Measurements from ENCODE around the gene STARD5.

Gene STARD5

DNA sequence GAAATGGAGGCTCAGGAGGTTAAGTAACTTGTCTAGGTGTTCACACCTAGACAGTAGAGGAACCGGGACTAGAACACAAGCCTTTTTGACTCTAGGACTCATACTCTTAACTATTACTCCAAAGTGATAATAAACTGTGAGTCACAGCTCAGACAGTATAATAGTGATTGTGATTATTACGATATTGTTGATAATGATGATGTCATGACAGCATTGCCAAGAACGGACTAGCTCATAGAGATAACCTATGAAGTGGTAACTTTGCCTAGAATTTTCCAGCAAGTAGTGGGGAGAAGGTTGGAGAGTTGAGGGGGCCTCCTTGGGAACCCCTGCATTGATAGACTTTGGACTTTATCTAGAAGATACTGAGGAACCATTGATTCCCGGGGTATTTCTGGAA lies 34.0 kb downstream of the STARD5 start:
- no peak for DNase-seq

DNA sequence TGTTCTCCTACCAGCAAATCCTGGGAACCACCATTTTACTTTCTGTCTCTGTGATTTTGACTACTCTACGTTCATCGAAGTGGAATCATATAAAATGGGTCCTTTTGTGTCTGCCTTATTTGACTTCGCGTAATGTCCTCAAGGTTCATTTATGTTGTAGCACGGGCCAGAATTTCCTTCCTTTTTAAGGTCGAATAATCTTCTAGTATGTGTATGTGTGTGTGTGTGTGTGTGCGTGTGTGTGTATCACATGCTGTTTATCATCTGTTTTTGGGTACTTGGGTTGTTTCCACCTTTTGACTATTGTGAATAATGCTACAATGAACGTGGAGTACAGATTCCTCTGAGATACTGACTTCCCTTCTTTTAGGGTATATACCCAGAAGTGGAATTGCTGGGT lies 35.3 kb downstream of the STARD5 start:
- no peak for DNase-seq

DNA sequence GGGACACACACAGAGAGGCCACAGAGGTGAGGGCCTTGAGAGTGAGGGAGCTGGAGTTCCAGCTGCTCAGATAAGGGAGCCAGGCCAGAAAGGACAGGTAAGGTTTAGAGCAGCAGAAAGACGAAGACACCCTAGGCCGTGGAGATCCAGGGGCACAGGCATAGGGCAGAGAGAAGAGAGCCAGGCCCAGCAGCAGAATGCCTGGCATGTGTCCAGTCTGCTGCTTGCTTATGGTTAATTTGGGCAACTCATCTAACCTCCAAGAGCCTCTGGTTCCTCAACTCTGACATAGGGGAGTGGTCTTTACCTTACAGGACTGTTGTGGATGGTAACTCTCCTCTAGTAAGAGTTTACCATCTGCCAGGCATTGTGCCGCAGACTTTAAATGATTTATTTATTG lies 35.9 kb downstream of the STARD5 start:
- no peak for DNase-seq

DNA sequence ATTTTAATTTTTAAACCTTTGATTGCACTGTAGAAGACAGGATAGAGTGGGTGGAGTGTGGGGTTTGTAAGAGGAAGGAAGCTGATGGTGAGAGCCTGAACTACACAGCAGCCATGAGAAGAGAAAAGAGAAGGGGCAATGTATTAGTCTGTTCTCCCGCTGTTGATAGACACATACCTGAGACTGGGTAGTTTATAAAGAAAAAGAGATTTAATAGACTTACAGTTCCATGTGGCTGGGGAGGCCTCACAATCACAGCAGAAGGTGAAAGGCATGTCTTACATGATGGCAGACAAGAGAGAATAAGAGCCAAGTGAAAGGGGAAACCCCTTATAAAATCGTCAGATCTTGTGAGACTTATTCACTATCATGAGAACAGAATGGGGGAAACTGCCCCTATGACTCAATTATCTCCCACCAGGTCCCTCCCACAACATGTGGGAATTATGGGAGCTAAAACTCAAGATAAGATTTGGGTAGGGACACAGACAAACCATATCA lies 37.3 kb downstream of the STARD5 start:
- DNase-seq: peak; percentile 65 to 73

DNA sequence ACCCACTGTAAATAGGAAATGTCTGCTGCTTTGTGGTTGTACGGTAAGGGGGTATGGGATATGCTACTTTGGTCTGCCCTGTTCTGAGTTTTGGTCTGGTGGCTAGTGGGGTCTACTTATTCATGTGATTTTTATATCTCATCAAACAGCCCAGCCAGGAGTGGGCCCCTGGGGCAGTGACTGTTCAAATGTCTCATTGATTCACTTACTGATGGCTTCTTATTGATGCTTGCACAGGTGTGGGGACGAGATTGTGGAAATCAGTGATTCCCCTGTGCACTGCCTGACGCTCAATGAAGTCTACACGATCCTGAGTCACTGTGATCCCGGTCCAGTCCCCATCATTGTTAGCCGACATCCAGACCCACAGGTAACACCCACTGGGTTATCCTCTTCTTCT lies 38.5 kb downstream of the STARD5 start:
- no peak for DNase-seq

DNA sequence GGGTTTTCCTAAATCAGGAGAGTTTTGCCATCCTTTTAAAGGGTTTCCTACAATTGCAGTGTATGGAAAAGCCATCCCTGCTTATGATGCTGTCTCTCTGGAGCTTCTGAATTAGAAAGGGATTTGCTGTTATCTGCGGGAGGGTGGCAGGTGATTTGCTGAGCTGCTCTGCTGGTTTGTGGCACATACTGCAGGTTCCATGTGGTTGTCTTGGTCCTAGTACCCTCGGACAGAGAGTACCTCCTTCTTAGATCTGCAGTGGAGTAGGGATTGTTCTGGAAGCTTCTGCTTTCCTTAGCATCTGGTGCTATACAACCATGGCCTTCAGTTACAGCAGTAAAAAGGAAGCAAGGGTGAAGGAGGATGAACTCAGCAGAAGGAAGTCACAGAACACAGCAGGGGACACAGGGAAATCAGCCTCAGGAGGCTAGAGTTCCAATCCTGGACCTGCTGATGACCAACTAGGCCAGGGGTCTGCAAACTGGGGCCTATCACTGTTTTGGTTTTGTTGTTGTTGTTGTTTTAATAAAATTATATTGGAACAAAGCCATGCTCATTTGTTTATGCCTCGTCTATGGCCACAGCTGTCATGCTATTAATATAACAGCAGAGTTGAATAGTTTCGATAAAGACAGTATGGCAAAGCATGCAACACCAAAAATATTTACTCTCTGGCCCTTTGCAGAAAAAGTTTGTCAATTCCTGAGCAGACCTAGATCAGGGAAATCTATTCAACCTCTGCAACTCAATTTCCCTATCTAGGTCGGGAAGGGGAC lies 39.5 kb downstream of the STARD5 start:
- DNase-seq: peak; percentile 30 to 50

DNA sequence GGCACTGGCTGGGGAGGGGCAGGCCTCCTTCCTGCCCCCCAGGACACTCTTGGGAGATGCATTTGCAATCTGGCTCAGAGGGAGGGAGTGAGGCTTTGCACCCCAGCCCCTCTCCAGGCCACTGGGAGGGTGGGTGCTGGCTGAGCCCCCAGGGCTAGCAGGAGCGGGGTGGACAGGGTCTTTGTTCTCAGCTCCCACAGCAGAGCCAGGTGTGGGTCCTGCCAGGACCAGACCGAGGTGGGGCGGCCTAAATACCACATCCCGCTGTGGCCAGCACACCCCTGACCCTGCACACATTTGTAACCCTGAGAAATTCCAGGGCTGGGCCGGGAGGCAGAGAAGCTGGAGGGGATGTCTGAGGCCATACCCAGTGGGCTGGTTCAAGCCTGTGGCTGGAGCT lies 41.0 kb downstream of the STARD5 start:
- DNase-seq: no peak

DNA sequence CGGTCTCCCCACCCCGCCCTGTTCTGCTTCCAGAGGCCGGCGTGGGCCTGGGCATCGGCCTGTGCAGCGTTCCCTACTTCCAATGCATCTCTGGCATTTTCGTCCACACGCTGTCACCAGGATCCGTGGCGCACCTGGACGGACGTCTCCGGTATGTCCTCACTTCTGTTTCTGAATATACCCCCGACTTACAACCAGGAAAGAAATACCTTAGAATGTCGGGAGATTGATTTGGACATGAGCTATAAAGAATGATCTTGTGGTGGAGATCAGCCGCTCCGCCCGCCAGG lies 41.4 kb downstream of the STARD5 start:
- DNase-seq: no peak

DNA sequence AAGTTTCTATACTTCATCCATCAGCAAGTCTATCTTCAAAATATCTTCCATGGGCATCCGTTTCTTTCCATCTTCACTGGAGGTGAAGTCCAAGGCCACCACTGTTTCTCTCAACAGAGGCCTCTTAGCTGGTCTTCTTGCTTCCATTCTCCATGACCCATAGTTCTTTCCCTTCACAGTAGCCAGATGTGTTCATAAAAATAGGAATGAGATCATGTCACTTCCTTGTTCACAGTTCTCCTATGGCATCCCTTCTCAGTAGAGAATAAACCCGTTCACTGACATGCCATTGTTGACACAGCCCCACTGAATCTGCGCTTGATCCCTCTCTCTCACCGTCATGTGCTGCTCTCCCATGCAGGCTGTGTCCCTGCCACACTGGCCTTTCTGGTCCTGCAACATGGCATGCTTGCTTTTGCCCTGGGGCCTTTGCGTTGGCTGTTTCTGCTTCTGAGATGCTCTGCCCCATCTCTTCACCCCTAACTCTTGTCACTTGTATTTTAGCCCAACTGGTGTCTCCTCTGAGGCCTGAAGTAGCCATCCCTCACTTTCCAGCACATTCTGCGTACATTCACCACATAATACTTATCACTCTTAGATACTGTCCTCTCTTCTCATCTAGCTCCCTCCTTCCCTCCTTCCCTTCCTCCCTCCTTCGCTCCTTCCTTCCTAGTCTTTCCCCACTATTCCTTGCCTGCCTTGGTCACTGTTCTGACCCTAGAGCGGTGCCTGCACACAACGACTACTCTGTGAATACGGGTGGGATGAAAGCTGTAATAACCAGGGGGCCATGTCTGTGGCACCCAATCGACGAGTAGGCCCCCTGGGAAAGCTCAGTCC lies 42.0 kb downstream of the STARD5 start:
- no peak for DNase-seq

DNA sequence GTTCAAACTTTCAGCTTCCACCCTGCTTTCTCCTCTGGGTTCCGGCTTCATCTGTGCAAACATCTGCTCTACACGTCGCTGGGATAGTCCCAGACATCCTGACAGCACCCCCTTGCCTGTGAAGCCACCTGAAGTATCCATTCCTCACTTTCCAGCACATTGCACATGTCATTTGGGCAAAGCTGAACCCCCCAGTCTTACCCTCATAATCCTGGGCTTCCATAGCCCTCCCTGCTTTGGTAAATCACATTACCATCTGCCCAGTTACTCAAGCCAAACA lies 42.5 kb downstream of the STARD5 start:
- no peak for DNase-seq

DNA sequence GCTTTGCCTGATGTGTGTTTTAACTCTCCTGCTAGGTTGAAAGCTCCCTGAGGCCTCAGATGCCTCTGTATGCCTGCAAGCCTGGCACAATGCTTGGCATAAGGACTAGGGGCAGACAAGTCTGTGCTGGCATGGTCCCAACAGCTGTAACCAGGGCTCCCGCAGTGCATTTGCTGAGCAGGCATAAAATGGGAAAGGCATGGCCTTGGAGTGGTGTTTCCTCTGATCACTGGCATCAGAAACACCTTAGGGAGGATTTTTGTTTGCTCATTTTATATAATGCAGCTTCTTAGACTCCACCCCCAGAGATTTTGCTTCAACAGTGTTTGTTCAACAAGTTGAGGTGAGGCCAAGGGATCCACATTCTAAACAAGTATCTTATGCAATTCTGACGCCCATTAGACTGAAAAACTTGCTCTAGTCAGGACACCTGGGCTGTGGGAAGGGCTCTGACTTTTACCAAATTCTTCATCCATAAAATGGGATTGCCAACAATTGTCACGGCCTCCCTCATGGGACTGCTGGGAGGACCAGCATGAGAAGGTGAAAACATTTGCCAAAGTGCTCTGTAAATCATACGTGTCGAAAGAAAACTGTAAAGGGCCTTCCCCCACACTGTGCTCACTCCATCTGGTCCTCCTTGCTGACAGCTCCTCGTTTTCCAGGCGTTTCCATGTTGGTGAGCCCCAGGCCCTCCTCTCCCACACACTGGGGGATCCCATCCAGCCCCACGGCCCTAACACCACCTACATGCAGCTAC lies 43.1 kb downstream of the STARD5 start:
- DNase-seq: no peak

DNA sequence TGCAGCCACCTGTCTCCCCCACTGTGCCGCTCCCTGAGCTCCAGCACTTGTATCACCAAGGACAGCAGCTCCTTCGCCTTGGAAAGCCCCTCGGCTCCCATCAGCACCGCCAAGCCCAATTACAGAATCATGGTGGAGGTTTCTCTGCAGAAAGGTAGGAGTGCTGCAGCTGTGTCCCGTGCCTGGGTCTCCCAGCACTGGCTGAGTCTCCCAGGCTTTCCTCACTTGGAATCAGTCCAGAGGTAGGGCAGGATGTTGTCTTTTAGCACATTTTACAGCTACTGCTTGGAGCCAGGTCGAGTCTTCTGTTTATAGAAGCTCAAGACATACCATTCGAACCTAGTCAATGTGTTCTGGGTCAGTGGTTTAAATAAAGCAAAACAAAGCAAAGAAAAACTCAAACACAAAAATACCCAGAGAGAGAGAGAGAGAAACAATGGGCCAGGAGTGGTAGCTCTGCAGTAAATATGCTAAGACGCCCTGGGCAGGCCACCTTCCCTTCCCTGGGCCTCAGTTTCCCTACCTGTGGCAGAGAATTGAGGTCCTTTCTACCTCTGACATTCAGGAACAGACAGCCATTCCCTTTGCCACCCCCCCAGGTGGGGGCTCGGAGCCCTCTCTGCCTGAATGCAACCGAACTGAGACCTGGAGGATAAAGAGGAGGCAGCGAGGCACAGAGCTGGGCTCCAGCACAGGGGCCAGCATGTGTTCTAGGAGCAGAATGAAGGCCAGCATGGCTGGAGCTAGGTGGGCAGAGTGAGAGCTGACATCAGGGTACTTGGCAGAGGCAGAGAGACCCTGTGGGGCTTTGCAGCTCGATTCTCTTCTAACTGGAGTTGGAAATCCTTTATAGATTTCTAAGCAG lies 44.1 kb downstream of the STARD5 start:
- DNase-seq: no peak

DNA sequence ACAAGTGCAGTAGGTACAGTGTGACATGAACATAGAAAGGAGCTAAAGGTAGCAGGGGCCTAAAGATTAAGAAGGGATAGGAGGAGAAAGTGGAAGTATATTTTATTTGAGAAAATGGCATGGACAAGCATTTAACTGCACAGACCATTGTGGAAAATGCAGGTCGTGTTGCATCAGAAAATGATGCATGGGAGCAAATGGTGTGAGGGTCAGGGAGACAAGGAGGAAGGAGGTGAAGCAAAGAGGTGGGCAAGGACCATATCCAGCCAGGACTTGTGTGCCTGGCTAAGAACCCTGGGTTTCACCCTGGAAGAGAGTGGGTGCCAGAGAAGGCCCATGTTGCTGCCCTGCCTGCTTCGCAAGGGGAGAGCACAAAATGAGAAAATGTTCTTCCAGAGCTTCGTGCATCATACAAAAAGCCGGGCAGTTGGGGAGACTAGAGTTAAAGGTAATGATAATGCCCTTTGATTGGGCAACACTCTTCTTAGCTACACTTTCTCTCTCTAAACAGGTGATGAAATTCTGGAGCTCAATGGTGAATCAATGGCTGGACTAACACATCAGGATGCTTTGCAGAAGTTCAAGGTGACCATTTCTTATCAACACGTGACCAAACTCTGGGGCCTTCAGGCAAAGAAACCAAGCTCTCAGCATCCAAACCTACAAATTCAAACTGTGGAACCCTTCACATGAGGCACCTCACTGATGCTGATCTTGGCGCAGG lies 45.5 kb downstream of the STARD5 start:
- DNase-seq: no peak

DNA sequence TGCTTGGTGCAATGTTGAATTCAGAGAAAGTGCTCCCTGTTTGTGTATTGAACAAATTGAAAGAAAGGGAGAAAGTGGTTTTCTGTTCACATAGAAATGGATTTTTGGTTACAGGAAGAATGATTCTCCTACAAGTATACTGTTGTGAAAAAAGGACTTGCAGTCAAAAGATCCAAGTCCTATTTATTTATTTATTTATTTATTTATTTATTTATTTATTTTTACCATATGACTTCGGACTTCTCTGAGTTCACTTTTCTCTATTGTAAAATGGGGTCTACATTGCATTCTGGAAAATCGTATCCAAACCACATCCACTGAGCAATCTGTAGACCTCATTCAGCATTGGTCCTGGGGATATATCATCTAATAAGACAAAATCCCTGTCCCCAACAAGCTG lies 46.1 kb downstream of the STARD5 start:
- DNase-seq: no peak

DNA sequence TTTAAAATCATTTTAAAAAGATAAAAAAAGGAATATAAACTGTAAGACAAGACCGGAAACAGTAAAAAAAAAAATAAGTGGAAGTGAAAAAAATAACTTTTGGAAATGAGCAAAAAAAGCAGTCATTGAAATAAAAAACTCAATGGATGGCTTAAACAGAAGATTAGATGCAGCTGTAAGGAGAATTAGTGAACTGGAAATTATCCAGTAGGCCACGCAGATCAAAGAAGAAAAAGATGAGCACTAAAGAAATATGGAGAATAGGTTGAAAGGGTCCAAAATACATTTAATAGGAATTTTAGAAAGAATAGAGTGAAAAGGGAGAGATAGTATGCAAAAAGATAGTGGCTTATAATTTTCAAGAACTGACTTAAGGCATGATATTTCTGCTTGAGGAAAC lies 47.0 kb downstream of the STARD5 start:
- DNase-seq: no peak

DNA sequence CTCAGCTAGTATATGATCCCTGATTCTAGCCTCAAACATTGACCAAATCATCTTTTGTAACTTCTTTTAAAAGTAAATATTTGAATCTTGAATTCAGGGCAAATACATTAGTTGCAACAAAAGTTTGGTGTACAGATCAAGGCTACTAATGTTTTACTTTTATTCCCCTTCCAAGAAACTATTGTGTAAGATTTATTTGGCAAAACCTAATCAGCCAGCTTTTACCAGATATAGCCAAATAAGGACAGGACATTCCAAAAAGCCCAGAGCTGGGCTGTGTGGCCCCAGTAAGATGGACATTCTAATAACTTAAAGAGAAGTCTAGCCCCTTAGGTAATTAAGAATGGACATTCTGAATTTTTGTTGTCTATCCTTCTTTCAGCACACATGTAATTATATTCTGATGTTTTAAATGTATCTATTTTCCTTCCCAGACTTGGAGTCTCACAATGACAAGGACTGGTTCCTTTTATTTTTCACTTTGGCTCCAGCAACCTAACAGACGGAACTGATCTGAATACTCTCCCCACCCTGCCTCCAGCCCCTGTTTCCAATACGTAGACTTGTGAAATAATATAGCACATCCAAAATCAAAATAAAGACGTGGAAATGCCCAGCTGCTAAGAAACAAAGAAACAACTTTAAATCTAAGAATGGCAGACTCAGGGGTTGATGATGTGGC lies 48.1 kb downstream of the STARD5 start:
- no peak for DNase-seq

DNA sequence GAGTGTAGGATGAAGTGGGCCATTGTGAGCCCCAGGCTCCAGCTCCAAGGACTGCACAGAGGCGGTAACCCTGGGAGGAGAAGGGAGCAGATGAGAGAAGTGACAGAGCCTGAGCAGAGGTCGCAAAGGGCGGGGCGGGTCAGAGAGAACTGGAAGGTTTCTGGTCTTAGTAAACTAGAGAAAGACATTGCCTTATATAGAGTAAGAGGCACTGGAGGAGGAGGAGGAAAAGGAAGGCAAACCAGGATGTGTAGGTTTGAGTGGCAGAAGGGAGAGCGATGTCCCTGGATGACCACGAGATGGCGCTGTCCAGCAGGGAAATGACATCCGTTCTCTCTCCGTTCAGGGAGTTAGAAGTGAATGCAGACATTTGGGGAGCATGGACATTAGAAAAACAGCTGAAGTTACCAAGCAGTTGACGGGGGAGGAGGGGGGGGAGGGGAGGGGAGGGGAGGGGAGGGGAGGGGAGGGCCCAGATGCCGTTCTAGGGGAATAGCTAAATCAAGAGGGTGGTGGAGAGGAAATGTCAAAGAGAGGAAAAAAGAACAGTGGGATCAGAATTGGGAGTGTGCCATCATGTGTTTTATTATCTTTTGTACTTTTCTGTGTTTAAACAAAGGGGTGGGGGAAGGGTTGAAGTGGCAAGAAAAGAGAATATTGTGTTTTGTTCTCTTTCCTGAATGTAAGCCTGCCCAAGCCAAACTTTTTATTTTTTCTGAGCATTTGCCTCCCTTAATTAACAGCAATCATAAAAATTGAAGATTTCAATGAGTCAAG lies 48.8 kb downstream of the STARD5 start:
- DNase-seq: peak; percentile 92 to 96

DNA sequence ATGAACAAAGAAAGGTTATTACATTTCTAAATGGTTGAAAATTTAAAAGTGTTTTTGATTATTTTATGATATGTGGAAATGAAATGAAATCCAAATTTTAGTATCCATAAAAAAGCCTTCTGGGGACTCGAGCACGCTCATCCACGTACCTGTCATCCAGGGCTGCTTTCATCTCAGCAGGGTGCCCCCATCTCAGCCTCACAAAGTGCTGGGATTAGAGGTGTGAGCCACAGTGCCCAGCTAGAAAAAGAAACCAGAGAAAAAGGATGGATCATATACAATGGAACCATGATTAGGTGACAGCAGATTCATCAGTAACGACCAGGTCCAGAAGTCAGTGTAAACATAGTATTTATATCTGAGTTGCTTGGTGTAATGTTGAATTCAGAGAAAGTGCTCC lies 49.7 kb downstream of the STARD5 start:
- DNase-seq: no peak

DNA sequence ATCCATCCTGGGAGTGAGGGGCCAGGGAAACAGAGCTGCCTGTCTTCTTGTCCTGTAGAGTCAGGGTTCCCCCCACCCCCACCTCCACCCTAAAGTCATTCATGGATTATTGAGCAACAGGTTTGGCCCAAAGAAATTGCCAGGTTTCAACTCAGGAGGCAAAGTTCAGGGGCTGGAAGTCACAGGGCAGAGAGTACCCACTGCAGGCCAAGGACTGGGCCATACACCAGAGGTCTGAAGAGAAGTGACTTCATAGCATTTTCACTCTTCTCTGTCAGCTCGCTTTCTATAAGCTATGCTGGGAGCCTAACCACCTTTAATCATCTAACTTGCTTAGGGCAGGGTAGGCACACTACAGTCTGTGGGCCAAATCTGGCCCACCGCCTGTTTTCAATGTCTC lies 50.1 kb downstream of the STARD5 start:
- no peak for DNase-seq

DNA sequence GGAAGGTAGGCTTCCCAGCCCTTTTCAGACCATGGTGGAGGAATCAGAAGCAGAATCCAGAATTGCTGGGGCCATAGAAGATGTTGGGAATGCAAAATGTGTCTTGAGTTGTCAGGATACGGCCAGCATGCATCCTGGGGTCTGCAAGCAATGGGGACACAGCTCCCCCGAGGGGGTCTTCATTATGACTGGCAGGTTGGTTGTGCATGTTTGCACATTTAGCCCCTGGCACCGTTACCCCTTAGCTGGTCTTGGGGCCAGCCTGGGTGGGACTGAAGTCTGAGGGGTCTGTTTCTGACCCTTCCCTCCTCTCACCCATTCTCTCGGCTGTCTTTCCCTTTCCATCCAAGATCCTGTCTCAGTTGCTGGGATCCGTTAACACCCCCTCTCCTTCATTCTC lies 50.7 kb downstream of the STARD5 start:
- no peak for DNase-seq

Measured in Kasumi-1 (cell line).